OCI-LY3 (cell line): ENCODE results near the gene ROR1.

Source experiments
- H2AFZ ChIP-seq: fragments of 200-600, 300-600 bp; shearing (Covaris generic); 2 replicates; pipeline ENCODE4 v1.6.0; 2014; ENCODE audit warnings: antibody characterized with exemption, low read depth, low read length
- H3K27ac ChIP-seq: fragments of 200-600, 300-600 bp; sonication (generic); 2 replicates; pipeline ENCODE4 v1.5.1; 2014; ENCODE audit warnings: mild to moderate bottlenecking, low read length, moderate library complexity, mixed read lengths
- H3K27me3 ChIP-seq: fragments of 200-600, 300-600 bp; sonication (generic); 2 replicates; pipeline ENCODE4 v1.6.1; 2014; ENCODE audit warnings: low read depth, low read length, mixed read lengths
- H3K36me3 ChIP-seq: fragments of 200-600, 300-600 bp; sonication (generic); replicated peaks from 2 replicates; pipeline ENCODE3; 2014; ENCODE audit warnings: low read depth, low read length, mixed read lengths
- H3K4me1 ChIP-seq: fragments of 300-600, 200-600 bp; sonication (generic); 2 replicates; pipeline ENCODE4 v1.6.1; 2014; ENCODE audit warnings: low read length, mixed read lengths
- H3K4me2 ChIP-seq: fragments of 200-600, 300-600 bp; sonication (generic); 2 replicates; pipeline ENCODE4 v1.6.1; 2014; ENCODE audit warnings: low read length, mixed read lengths
- H3K4me3 ChIP-seq: fragments of 300-600, 200-600 bp; sonication (generic); 2 replicates; pipeline ENCODE4 v1.5.1; 2014; ENCODE audit warnings: antibody characterized with exemption, mild to moderate bottlenecking, low read length, moderate library complexity
- H3K79me2 ChIP-seq: fragments of 300-600, 200-600 bp; shearing (Covaris generic); 2 replicates; pipeline ENCODE4 v1.6.1; 2014; ENCODE audit warnings: mild to moderate bottlenecking, low read length, mixed read lengths
- H3K9ac ChIP-seq: fragments of 300-600, 200-600 bp; shearing (Covaris generic); 2 replicates; pipeline ENCODE4 v1.6.0; 2014; ENCODE audit warnings: mild to moderate bottlenecking, low read length, moderate library complexity
- H3K9me3 ChIP-seq: fragments of 200-600, 300-600 bp; shearing (Covaris generic); 2 replicates; pipeline ENCODE4 v1.6.1; 2014; ENCODE audit warnings: low read length, mixed read lengths; ENCODE audit not compliant: insufficient read depth
- H4K20me1 ChIP-seq: fragments of 200-600, 300-600 bp; sonication (generic); 2 replicates; pipeline ENCODE4 v1.6.1; 2016; ENCODE audit warnings: low read length, mixed read lengths; ENCODE audit not compliant: insufficient read depth
- CTCF ChIP-seq: fragments of 200-600, 300-600 bp; sonication (generic); IDR thresholded peaks from 2 replicates; pipeline ENCODE4 v1.5.1; 2014; ENCODE audit warnings: antibody characterized with exemption, low read length, low read depth
- EZH2phosphoT487 ChIP-seq: fragments of 200-600 bp; shearing (Covaris generic); IDR thresholded peaks from 2 replicates; pipeline ENCODE4 v1.6.1; 2018; ENCODE audit warnings: antibody characterized with exemption, mixed run types, low read depth

The ROR1 gene

GRCh38 chr1:63859480-63860275 lies 85.9 kb downstream of the ROR1 start:
- no peaks in the 10 kb centered on the region for H3K79me2 ChIP-seq

GRCh38 chr1:63861052-63861691 lies 87.4 kb downstream of the ROR1 start:
- H3K4me1 ChIP-seq: no peaks in the 10 kb centered on the region
- H3K9ac ChIP-seq: no peak overlapping the region
- no peak overlapping the region for H2AFZ ChIP-seq
- no peaks in the 10 kb centered on the region for H3K36me3 ChIP-seq
- H3K27ac ChIP-seq: no peak overlapping the region
- H3K4me3 ChIP-seq: no peak overlapping the region
- H3K9me3 ChIP-seq: no peaks in the 10 kb centered on the region
- no peak overlapping the region for H3K4me2 ChIP-seq
- no peaks in the 10 kb centered on the region for H3K79me2 ChIP-seq
- TF ChIP-seq CTCF: no peak
- no peak for TF ChIP-seq EZH2phosphoT487
- H4K20me1 ChIP-seq: no peaks in the 10 kb centered on the region
- no peaks in the 10 kb centered on the region for H3K27me3 ChIP-seq

More at GRCh38 chr1:63859480-63860275, 85.9 kb downstream of the ROR1 start:
- Histone ChIP-seq H3K9me3 (no peaks in the 10 kb centered on the region), H3K27ac (no peak overlapping the region), H2AFZ (no peak overlapping the region), H3K36me3 (no peaks in the 10 kb centered on the region), H3K4me1 (no peaks in the 10 kb centered on the region), H3K9ac (no peak overlapping the region), H4K20me1 (no peaks in the 10 kb centered on the region), H3K4me2 (no peak overlapping the region), H3K27me3 (no peaks in the 10 kb centered on the region), H3K4me3 (no peak overlapping the region)
- TF ChIP-seq CTCF (no peak), EZH2phosphoT487 (no peak)

GRCh38 chr1:63863145-63863544 lies 89.3 kb downstream of the ROR1 start:
- Histone ChIP-seq H3K9ac (no peak overlapping the region), H3K4me2 (no peak overlapping the region), H2AFZ (no peak overlapping the region), H3K27ac (no peak overlapping the region), H3K27me3 (no peaks in the 10 kb centered on the region), H3K36me3 (no peaks in the 10 kb centered on the region), H3K79me2 (no peaks in the 10 kb centered on the region), H3K4me1 (no peaks in the 10 kb centered on the region), H3K4me3 (no peak overlapping the region), H4K20me1 (no peaks in the 10 kb centered on the region), H3K9me3 (no peaks in the 10 kb centered on the region)
- TF ChIP-seq EZH2phosphoT487 (no peak), CTCF (no peak)

- H3K9ac ChIP-seq: no peak overlapping the region
- H3K4me2 ChIP-seq: no peak overlapping the region
- no peaks in the 10 kb centered on the region for H4K20me1 ChIP-seq
- no peak overlapping the region for H2AFZ ChIP-seq
- H3K79me2 ChIP-seq: no peaks in the 10 kb centered on the region
- no peak for TF ChIP-seq CTCF
- no peak for TF ChIP-seq EZH2phosphoT487
- H3K4me1 ChIP-seq: no peaks in the 10 kb centered on the region
- no peaks in the 10 kb centered on the region for H3K9me3 ChIP-seq
- H3K4me3 ChIP-seq: no peak overlapping the region
- no peaks in the 10 kb centered on the region for H3K27me3 ChIP-seq
- H3K27ac ChIP-seq: no peak overlapping the region
- H3K36me3 ChIP-seq: no peaks in the 10 kb centered on the region
Measured at GRCh38 chr1:63864224-63864641, 90.4 kb downstream of the ROR1 start.
